HG03521 (cell line): Measurements from ENCODE around the gene MYB.

Experiments
- ATAC-seq: cut with Tn5 transposase; IDR thresholded peaks from one replicate; pipeline ENCODE4 v1.9.1; 2021; ENCODE audit warnings: mild to moderate bottlenecking, moderate library complexity; ENCODE audit not compliant: unreplicated experiment

MYB gene

DNA sequence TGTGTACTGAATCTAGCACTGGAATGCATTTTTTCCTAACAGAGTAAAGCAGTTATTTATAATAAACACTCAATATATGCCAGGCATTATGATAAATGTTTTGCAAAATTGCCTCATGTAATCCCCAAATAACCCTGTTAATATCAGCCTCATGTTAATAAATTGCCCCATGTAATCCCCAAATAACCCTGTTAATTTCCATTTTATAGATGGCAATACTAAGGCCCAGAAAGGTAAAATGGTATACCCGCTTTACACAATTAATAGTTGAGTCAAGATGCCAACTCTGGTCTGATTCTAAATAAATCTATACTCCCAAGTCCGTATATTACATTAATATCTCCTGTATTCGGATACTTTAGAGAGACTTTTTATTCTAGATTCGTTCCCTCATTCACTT is 6.3 kb downstream of the MYB start:
- no peak for ATAC-seq

DNA sequence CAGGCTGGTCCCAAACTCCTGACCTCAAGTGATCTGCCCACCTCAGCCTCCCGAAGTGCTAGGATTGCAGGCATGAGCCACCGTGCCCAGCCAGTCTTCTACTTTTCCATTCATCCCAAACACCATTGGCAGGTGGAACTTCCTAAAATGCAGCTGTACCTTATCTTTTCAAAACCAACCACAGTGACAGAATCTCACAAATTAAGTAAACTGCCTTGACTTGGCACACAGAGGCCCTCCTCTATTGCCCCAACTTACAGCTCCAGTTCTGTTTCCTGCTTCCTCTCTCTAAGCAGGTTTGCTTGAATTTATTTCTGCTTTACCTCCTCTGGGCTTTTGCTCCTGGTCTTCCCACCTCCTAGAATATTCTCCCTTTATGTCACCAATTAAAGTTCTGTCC is 7.6 kb downstream of the MYB start:
- no peak for ATAC-seq

DNA sequence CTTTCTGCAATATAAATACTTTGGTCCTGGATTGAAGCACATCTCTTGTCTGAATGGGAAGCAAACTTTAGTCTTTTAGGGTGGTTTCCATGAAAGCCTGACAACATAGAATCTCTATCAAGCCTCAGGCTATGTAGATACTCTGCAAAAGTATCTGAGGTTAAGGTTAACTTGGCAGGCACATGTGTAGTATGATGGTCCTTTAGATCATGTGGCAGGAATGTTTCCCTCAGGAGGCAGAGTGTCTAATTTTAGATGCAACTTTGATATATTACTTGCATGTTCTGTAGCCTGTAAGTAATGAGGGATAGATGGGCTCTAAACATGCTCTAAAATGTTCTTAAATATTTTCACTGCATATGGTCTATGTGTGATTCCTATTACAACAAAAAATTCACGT is 8.2 kb downstream of the MYB start:
- ATAC-seq = no peak

DNA sequence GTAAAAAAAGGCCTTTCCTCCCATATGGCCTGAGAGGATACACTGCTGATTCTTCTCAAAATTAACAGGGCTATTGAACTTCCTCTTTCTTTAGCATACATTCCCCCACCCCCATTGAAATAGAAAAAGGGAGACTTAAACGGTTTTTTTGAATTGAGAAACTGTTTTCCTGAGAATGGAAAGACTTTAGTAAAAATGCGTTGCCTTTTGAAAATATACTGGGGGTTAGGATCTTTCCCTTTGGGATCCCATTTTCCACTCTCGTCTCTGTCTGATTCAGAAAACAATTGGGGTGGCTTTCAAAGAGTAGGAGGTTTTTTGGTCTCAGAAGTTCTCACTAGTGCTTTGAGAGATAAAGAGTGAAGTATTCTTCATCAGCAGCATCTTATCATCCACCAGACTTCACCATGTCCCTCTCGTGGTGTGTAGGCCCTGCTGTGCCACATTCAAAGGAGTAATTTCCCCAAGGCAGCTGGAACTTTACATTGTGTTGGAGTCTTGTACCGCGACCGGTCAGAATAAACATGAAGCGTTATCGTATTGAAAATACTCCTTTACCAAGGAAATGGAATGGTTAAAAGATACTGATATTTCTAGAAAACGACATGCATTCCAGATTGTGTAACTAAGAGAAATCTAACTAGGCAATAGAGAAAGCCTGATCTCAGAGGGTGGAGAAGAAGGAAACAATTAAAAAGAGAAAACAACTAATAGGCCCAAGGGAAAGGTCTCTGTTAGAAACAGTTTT is 10.6 kb downstream of the MYB start:
- no peak for ATAC-seq

DNA sequence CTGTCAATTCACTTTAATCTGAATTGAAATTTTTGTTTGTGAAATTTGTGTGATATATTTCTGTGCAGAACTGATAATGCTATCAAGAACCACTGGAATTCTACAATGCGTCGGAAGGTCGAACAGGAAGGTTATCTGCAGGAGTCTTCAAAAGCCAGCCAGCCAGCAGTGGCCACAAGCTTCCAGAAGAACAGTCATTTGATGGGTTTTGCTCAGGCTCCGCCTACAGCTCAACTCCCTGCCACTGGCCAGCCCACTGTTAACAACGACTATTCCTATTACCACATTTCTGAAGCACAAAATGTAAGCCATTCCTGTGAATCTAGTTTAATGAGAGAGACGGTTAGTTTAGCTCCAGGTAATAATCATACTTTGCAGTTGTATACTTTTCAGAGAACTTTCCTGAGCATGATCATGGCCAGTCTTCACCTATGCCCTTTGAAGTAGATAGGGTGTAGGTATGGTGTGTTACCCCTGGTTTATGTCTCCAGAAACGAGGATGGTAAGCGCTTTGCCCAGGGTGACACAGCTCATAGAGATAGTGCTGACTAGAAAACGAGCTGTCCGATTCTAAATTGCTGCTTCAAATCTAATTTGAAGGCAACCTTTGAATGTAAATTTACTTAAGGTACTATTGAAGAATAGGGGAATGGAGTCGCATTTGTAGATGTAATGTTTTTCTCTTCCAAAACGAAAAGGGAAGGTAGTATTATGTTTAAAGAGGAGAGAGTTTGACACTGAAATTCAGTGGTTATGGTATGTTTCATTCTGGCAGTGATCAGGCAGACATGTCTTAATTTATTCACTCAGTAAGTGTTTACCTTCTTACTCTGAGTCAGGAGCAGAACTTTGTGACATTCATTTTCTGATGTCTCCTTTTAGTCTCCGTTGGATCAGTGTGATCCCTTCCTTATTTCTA is 11.4 kb downstream of the MYB start:
- no peak for ATAC-seq

DNA sequence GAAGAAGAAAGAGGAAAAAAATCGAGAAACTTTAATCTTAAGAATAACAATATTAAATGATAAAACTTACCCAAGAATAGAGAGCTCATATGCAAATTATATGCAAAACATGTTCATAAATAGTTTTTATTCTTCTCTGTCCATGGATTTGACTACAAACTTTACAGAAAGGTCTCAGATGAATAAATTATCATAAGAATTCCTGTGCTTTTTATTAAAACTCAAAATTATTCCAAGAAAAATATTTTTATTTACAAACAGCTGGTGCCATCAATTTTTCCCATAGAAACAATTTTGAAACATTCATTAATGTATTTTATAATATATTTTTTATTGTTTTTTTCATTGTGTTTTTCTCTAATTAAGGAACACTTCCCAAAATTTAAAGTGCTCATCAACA is 12.1 kb downstream of the MYB start:
- no peak for ATAC-seq

DNA sequence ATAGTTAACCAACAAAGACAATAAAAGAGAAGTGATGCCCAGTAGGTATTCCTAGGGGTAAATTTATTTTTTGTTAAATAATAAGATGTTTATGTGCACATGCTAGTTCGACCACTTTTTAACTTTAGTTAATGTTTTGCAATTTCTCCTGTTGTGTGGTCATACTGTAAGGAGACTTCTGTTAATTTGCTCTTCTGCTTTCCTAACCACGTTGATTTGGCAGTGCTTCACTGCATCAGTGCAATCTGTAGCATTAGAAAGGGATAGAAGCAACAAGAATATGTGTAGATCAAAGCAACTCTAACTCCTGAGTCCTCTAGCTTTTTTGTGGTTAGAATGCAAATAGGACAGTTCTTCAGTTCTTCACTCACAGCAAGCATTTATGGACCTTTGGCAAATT is 13.9 kb downstream of the MYB start:
- ATAC-seq = no peak

DNA sequence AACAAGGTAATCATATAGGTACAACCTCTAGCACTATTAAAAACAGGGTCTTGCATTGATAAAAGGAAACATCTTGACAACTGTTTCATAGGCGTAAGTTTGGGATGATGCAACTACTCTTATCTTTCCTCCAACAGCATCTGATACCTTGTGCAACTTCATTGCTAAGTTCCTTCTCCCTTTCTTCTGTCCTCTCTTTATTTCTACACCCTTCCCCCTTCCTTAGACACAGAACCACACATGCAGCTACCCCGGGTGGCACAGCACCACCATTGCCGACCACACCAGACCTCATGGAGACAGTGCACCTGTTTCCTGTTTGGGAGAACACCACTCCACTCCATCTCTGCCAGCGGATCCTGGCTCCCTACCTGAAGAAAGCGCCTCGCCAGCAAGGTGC is 14.4 kb downstream of the MYB start:
- no peak for ATAC-seq

DNA sequence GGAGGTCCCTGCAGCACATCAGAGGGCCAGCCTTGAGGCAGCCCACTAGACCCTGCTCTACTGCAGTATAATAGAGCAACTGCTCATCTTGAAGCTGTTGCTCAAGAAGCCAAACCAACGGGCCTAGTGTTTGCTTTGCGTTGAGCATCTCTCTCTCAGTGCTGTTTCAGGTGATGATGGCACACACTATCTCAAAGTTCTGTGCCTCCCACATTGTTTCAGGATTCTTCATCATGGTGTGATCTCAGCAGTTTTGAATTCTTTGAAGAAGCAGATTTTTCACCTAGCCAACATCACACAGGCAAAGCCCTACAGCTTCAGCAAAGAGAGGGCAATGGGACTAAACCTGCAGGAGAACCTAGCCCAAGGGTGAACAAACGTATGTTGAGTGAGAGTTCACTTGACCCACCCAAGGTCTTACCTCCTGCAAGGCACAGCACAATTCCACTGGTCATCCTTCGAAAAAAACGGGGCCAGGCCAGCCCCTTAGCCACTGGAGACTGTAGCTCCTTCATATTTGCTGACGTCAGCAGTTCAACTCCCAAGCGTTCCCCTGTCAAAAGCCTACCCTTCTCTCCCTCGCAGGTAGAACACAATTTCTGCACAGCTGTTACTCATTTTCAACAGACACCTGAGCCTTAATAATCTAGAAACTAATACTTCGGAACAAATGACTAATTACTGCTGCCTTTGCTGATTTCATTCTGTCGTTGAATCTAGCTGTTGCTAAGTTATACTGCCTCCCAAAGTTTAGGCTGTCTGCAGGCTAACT is 15.8 kb downstream of the MYB start:
- no peak for ATAC-seq

DNA sequence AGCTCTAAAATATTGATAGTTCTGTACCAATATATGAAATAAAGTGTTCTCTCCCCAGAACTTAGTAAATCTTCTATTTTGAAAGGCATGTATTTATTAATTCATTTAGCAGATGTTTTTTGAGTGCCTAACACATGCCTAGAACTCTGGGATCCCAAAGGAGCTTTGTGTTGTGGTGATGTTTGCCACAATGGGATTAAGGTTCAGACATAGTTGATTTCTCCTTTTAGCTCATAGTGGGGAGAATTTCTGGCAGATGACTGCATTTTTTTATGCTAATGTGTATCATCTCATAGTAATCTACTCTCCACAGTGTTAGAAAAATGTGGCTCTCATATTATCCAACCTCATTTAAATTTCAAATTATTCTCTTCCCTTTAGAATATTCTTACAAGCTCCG is 21.7 kb downstream of the MYB start:
- ATAC-seq = no peak

DNA sequence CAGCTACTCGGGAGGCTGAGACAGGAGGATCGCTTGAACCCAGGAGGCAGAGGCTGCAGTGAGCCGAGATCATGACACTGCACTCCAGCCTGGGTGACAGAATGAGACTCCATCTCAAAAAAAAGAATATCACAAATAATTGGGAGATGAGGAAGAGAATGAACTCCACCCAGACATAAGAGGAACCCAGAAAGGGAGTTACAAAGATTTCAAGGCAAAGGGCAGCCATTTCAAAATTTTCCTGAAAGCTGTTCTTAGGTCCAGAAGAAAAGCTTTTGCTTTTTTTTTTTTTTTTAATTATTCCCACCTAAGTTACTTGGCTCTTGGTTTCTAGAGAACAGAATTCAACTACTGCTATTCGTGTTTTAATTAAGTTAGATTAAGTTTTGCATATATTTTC is 23.8 kb downstream of the MYB start:
- ATAC-seq = no peak

DNA sequence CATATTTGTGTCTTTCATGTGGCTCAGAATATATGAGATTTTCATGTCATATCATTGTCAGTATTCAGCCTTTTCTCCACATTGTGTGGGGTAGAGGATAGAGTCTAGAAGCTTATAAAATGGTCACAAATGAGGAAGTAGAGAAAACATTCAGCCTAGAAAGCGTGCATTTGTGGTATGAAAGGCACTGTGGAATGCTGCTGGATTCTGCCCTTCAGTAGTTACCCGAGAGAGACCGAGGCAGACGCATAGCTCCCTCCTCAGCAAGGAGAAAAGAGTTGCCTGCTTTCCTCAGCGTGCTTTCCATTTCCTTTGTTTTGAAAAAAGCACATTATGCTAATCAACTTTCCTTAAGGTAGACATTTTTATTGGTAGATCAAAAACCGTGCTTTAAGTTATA is 28.7 kb downstream of the MYB start:
- ATAC-seq = no peak

DNA sequence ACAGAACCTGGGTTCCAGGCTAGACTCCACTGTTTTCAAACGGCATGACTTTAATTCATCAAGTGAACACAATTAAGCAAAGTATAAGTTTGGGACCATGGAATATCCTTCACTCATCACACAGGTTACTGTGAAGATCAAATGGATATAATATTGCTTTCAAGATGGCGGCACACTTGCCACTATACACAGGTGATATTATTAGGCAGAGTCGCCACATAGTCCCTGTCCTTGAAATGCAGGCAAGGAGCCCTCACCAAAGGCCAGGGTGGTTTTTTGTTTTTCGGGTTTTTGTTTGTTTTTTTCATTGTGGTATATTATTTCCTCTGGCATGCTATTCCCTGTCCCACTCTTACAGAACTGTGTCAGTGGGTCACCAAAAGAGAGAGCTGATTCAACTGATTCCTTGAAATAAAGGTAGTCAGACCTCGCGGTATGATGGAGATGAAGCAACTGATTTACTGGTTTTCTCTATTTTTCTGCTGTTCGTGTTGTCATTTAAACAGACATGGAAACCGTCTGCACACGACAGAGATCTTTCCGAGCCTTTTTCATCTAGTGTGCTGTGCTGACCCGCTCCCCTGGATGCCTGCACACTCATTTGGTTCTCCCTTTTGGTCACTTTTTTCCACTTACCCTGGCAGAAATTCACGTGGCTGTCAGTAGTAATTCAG is 29.7 kb downstream of the MYB start:
- ATAC-seq = no peak

DNA sequence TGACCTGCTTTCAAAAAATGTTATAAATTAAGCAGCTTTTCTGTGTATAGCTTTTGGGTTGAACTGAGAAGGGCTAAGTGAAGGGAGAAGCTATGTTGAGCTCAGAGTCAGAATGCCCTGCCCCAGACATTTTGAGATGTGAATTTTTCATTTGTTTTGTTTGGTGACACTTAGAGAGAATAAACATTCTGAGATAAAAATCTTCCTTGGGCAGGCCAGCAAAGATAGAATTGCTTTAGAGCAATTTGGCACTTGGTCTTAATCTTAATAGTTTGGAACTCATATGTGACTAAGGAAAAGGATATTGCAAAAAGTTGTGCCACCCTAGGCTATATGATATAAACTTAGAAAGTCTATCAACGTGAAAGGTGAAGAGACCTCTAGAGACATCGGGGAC is 30.2 kb downstream of the MYB start:
- ATAC-seq = no peak

DNA sequence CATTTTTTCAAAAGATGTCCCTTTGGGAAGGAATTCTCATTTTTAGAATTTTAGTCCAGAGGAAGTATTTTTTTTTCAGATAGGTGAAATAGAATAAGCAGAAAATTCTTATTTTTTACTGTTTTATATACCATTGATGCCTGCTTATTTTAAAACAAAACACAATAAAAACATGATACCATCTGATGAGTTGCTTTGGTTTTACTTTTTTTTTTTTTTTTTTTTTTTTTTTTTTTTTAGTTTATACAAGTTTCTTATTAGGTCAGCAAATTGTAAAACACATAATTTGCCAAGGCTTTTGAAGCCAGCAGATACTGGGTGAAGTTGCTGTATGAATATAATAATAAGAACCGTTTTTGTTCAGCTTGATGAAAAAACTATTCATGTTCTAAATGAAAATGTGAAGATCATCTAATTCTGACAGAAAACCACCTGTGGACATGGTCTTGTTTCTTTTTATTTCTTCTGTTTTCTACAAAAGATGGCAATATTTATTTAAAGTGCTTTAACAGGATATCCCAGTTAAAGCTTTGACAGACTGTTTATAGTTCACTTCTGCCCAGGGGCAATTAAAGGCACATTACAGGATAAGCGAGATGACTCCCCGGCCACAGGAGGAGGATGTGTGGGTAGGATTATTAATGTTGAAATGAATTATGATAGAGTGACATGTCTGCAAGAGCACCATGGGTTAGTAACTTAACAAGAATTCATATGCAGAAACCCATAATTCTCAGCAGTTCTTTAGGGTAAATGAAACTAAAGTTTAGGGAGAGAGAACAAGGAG is 31.1 kb downstream of the MYB start:
- no peak for ATAC-seq

DNA sequence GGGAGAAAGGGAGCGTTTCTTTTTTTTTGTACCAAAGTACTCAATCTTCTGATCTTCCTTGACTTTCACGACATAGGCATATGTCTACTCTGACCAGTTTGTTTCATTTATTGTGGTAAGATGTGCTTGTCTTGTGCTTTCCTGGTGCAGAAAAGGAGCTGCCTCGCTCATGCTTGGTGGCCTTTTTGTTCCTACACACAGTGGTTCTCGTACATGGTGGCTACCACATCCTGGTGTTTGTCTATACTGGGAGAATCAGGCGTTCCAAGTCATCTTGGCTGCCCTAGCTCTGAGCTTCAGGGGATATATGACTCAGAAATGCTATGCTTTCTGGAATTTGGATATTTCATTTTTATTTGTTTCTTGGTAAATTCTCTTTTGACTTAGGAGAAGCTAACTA is 31.8 kb downstream of the MYB start:
- ATAC-seq = no peak

DNA sequence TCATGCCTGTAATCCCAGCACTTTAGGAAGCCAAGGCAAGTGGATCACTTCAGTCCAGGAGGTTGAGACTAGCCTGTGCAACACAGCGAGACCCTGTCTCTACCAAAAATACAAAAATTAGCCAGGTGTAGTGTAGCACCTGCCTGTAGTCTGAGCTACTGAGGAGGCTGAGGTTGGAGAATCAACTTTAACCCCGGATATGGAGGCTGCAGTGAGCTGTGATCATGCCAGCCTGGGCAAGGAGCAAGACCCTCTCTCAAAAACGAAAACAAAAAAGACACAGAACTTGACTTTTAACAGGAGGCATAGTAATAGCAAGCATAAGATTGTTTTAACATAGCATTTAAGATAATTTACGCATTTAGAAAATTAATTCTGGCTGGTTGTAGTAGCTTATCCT is 32.5 kb downstream of the MYB start:
- no peak for ATAC-seq

DNA sequence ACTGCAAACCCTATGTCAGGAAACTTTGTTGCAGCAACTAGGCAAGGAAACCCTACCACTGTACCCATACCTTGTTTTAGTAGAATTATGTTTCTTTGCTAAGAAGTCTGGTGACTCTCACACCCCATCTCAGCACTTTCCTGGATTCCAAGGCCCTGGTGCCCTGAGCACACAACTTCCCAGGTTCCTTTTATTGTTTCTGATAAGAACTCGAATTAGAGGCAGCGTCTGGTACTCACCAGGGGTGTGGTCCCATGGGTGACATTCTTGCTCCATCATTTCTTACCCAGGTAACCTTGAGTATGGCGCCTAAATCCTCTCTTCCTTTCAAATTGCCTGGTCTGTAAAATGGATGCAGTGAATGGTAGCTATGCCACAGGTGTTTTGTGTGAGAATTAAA is 34.1 kb downstream of the MYB start:
- ATAC-seq = no peak

DNA sequence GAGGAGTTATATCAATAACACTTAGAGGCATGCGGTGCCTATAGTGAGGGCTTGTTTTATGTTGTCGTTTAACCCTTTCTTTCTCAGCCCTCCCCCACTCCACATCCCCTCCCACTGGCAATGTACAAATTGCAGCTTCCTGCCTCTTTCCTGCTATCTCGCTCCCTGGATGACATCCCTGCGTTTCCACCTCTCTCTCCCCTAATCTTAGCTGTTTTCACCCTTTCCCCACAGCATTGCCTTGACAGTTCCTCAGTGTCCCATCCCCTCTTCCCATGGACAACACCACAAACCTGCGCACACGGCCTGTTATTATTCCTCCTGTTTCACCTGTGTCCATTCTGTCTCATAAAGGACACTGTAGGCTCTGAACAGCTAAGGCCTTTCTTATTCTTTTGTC is 34.5 kb downstream of the MYB start:
- no peak for ATAC-seq

DNA sequence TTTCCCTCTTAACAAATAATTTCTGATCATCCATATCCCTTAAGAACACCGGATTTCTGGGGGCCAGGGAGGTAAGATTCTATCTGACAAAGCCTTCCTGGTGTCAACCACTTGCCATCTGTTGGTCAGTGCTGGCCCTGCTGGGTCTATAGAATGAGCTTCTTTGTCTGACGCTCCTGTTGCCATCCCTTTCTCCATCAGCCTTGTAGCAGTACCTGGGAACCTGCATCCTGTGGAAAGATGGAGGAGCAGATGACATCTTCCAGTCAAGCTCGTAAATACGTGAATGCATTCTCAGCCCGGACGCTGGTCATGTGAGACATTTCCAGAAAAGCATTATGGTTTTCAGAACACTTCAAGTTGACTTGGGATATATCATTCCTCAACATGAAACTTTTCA is 36.6 kb downstream of the MYB start:
- ATAC-seq = no peak
